SK-N-MC (cell line): ENCODE data around the gene ANKRD44.

Source experiments
- EZH2 ChIP-seq: fragments of 200-600 bp; sonication (generic); IDR thresholded peaks from one replicate; pipeline ENCODE4 v1.6.1; 2017; ENCODE audit warnings: antibody characterized with exemption
- POLR2AphosphoS5 ChIP-seq: IDR thresholded peaks from 2 replicates; pipeline ENCODE4 v1.6.1; 2012; ENCODE audit warnings: mild to moderate bottlenecking, low read depth, low read length, borderline replicate concordance

GRCh38 chr2:197200762-197201058, 109.9 kb downstream of the ANKRD44 start:
- TF ChIP-seq EZH2 (no peak), POLR2AphosphoS5 (no peak)
